Kidney (tissue), 14 donors: ENCODE measurements around the gene SNRPA1. TPM values are rescaled to one million over a fixed set of nuclear protein-coding genes. Genes with fewer than 3 reads are reported as not detected.

Experiments
- DNase-seq, 5 donors: peaks; one replicate each; pipeline ENCODE4 v3.0.0-alpha.2; 2013 to 2020
- FAIRE-seq: peaks from 2 replicates; lab custom pipeline; 2012; peaks lifted over from hg19 to GRCh38; lab: Jason Lieb, UNC
- H3K27ac ChIP-seq, 2 donors: one replicate each; pipeline ENCODE4 v1.7.0; 2013; ENCODE audit warnings: low read depth in 2 of 2, low read length in 2 of 2, inconsistent platforms in 1 of 2
- H3K27me3 ChIP-seq: one replicate; pipeline ENCODE4 v1.7.1; 2013; ENCODE audit warnings: low read length, inconsistent platforms; ENCODE audit not compliant: control insufficient read depth, insufficient read depth
- H3K36me3 ChIP-seq, 3 donors: one replicate each; pipeline versions ENCODE4 v1.7.0 to v1.7.1; 2013; ENCODE audit warnings: low read length in 3 of 3, control low read depth in 1 of 3, inconsistent platforms in 1 of 3; ENCODE audit not compliant: insufficient read depth in 3 of 3, control insufficient read depth in 2 of 3
- H3K4me1 ChIP-seq, 3 donors: one replicate each; pipeline versions ENCODE4 v1.7.0 to v1.7.1; 2013; ENCODE audit warnings: low read length in 3 of 3, inconsistent platforms in 1 of 3, low read depth in 1 of 3; ENCODE audit not compliant: control insufficient read depth in 2 of 3, insufficient read depth in 2 of 3
- H3K4me3 ChIP-seq, 3 donors: one replicate each; pipeline versions ENCODE4 v1.7.0 to v1.8.1; 2013; ENCODE audit warnings: low read length in 3 of 3, control low read depth in 1 of 3, inconsistent platforms in 1 of 3
- H3K9ac ChIP-seq, 3 donors: one replicate each; pipeline versions ENCODE4 v1.7.0 to v1.7.1; 2013; ENCODE audit warnings: low read length in 3 of 3, control low read depth in 1 of 3, inconsistent platforms in 1 of 3
- H3K9me3 ChIP-seq, 3 donors: one replicate each; pipeline versions ENCODE4 v1.7.0 to v1.7.1; 2013; ENCODE audit warnings: low read length in 3 of 3, control low read depth in 1 of 3, inconsistent platforms in 1 of 3; ENCODE audit not compliant: control insufficient read depth in 2 of 3, insufficient read depth in 1 of 3
- CTCF ChIP-seq: IDR thresholded peaks from 3 replicates; pipeline ENCODE4 v1.5.1; 2012; ENCODE audit warnings: mild to moderate bottlenecking, moderate library complexity, borderline replicate concordance; ENCODE audit not compliant: insufficient read depth; ENCODE audit errors: extremely low read depth
- intact Hi-C: fragments of 100-400 bp; cut with DNase I; formaldehyde crosslinking; loops from one replicate; pipeline ENCODE4 v1.11.1; 2022
- polyA plus RNA-seq: library from polyadenylated mRNA; stranded (reverse); fragments of 350-450 nt; fragmentation: Illumina TruSeq; extraction: RNeasy Lipid Tissue Mini Kit (QIAGEN cat#74804); gene quantifications from one replicate; pipeline ENCODE4 v1.2.3, GENCODE V29; 2014; ENCODE audit warnings: low read depth, low replicate concordance; ENCODE audit not compliant: insufficient read depth
- total RNA-seq: library from RNA; stranded (reverse); fragmentation: NEBNext Ultra II Directional; extraction: Animal tissue kit (Norgen Biotek cat#: 25700); gene quantifications from one replicate; pipeline ENCODE4 v1.2.1, GENCODE V29; 2021
- donor health status: control.
- donor health status: control.
- donor health status: control.
- donor health status: control.
- donor health status: control.
- donor health status: DM: yes; HTN: yes; CAD: no.
- donor health status: Normal renal cell carcinoma (clear cell type).

The SNRPA1 gene
- total and polyA plus RNA-seq, 2 donors from 2014 or later = 40.0 to 44.9 TPM

- no peak for FAIRE-seq
- peak overlapping the region in 2 of 3 donors; percentile 0 to 82 for H3K9ac ChIP-seq
- H3K9me3 ChIP-seq = no peaks in the 10 kb centered on the region
- H3K4me1 ChIP-seq = peaks cover 4 to 13% (median 9%) of the 10 kb centered on the region in 3 donors
- H3K27me3 ChIP-seq = no peaks in the 10 kb centered on the region
- TF ChIP-seq CTCF = no peak
- DNase-seq = no peak
- no peaks in the 10 kb centered on the region for H3K36me3 ChIP-seq
- peak overlapping the region; percentile 84 to 91 (median 84) for H3K4me3 ChIP-seq
- H3K27ac ChIP-seq = peak overlapping the region; percentile 77 to 88
- intact Hi-C loops = no loop called here
Measured at GRCh38 chr15:101252836-101253235, 42.2 kb downstream of the SNRPA1 start.

GRCh38 chr15:101251830-101252820 is 42.9 kb downstream of the SNRPA1 start, which contains the start of gene CHSY1:
TSS of gene CHSY1 (minus strand) at chr15:101252048. CDS start at chr15:101251456, 592 bp downstream.
- intact Hi-C loops = no loop called here

More at GRCh38 chr15:101251830-101252820, 42.9 kb downstream of the SNRPA1 start, which contains the start of gene CHSY1:
- FAIRE-seq (no peak), DNase-seq (peak; percentile 93 to 97 (median 95))
- Histone ChIP-seq H3K9me3 (no peaks in the 10 kb centered on the region), H3K27me3 (no peaks in the 10 kb centered on the region), H3K9ac (peak within 1 kb of the TSS; percentile 69 to 88 (median 76)), H3K4me3 (peak within 1 kb of the TSS; percentile 84 to 91 (median 85)), H3K4me1 (peaks cover 4 to 14% (median 13%) of the 10 kb centered on the region in 3 donors), H3K27ac (peak within 1 kb of the TSS; percentile 77 to 88), H3K36me3 (peaks cover 0 to 6% (median 0%) of the 10 kb centered on the region in 3 donors)
- peak; percentile 27 for TF ChIP-seq CTCF
